GM19240 (cell line): ENCODE measurements around the gene HMCN2.

Experiments used
- DNase-seq: peaks from one replicate; pipeline ENCODE4 v3.0.0; 2011; ENCODE audit warnings: low spot score; ENCODE audit not compliant: insufficient read length

HMCN2 gene

GRCh38 chr9:130411566-130411915, 146.0 kb downstream of the HMCN2 start:
- no peak for DNase-seq

- no peak for DNase-seq
Observed at GRCh38 chr9:130414081-130414731, 148.6 kb downstream of the HMCN2 start.

GRCh38 chr9:130414910-130415746, 149.6 kb downstream of the HMCN2 start:
- no peak for DNase-seq

DNA sequence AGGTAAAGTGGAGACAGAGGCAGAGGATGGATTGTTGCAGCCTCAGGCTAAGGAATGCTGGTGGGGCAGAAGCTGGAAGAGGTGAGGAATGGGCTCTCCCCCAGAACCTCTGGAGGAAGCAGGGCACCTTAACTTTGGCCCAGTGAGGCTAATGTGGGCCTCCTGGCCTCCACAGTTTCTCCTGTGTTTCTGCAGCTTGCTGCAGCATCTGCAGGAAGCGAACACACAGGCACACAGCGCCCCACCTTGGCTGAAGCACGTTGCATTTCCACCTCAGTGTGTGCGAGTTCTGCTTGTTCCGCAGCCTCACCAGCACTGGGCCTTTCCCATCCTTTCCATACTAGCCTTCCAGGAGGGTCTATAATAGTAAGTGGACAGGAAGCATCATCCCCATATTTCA, 152.0 kb downstream of the HMCN2 start:
- no peak for DNase-seq

- DNase-seq: no peak
Observed at GRCh38 chr9:130418776-130419175, 153.2 kb downstream of the HMCN2 start.

DNA sequence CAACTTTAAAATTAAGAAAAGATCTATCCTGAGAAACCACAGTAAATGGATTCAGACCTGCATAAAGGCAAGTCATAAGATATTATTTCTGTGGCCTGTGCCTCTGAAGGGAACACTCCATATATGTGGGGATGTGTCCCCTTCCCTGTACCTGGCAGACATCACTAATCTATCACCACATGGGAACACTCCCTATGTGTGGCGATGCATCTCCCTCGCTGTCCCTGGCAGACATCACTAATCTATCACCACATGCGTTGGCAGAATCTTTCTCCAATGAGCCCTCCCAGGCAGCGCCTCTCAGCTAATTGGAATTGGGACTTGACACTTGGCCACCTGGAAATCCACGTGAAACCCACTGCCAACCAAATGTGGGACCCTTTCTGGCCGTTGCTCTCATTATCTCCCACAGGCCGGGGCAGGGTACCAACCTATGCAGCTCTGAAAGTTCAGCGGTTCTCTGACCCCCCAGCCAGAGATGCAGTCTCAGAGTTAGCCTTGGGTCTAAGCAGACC, 154.0 kb downstream of the HMCN2 start:
- DNase-seq: no peak

GRCh38 chr9:130421154-130421801, 155.7 kb downstream of the HMCN2 start:
- DNase-seq: no peak

GRCh38 chr9:130421802-130422276, 156.3 kb downstream of the HMCN2 start:
- no peak for DNase-seq

DNA sequence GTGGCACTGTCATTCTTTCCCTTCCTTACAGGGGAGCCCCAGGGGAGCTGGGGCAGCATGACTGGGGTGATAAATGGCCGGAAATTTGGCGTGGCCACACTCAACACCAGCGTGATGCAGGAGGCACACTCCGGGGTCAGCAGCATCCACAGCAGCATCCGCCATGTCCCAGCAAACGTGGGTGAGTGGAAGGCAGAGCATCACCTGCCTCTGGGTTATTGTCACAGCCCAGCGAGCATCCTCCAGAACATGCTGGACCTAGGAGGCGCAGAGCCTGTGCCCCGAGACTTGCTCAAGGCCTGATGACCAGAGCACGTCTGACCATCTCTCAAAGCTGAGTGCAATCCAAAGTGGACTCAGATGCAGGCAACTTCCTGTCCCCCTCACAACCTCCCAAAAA, 157.0 kb downstream of the HMCN2 start:
- DNase-seq: no peak

DNA sequence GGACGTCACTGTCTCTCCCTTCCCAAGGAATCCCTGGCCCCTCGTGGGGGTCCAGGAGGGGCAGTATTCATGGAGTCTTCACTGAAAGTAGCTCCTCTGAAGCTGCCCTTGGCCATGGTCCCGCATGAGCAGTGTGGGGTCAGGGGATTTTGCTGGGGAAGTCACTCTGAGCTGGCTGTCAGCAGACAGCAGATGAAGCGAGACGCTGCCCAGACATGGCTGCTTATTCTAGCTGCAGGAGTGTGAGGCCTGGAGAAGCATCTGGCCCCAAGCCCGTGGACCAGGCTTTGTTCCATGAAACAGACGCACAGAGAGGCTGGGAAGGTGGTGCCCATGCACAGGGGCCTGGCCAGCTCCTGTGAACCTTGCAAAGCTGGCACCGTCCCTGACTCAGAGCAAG, 157.7 kb downstream of the HMCN2 start:
- no peak for DNase-seq

DNA sequence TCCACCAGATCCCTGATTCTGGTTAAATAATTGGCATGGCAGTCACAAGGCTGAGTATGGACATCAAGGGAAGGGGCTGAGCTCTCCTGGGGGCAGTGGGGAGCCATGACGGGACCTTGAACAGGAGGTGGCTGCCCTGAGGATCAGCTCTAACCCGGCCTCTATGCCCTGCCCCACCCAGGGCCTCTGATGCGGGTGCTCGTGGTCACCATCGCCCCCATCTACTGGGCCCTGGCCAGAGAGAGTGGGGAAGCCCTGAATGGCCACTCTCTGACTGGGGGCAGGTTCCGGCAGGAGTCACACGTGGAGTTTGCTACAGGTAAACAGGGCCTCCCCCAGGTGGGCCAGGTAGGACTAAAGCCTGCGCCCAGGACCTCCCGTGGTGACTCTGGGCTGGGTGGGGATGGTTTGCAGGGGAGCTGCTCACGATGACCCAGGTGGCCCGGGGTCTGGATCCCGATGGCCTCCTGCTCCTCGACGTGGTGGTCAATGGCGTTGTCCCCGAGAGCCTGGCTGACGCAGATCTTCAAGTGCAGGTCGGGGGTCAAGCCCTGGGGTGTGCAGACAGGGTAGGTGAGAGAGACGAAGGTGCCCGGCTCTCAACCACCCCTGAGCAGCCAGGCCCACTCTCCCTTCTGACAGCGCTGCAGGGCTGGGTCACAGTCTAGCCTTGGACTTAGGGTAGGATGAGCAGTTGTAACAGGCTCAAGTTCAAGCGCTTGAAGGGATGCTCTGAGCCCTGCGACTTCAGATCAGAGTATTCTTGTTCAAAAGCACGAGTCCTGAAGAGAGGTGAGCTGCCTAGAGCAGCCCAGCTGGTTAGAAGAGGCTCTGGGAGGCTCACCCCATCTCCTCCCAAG, 159.3 kb downstream of the HMCN2 start:
- no peak for DNase-seq

DNA sequence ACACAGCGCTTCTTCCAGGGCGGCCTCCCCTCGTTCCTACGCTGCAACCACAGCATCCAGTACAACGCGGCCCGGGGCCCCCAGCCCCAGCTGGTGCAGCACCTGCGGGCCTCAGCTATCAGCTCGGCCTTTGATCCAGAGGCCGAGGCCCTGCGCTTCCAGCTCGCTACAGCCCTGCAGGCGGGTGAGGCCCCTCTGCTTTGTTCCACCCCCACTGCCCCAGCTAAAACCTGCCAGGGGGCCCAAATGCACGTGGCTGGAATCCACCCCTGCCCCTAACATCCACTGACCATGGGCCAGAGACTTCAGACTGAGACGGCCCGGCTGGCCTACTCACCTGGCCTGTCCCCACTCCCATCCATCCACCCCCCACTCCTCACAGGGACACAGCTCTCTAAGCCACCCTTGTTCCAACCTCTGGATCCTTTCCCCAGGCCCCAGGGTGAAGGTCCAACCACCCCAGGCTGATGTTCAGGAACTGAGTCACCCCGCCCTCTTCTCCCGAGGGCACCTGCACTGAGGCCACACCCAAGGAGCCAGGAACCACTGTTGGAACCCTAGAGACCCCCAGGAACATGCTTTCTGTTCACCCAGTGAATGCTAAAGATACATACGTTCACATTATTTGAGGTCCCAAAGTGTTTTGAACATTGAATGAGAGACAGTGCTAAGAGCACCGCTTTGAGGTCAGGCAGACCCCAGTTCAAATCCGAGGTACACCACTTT, 160.3 kb downstream of the HMCN2 start:
- no peak for DNase-seq

DNA sequence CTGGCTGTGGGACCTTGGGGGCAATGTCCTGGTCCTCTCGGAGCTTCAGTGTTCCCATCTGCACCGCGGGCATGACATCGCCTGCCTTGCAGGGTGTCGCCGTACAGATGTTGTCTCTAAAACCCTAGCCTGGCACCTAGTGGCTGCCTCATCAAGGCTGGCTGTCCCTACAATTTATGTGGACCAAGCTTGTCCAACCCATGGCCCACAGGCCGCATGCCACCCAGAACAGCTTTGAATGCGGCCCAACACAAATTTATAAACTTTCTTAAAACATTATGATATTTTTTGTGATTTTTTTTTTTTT, 160.9 kb downstream of the HMCN2 start:
- no peak for DNase-seq

DNA sequence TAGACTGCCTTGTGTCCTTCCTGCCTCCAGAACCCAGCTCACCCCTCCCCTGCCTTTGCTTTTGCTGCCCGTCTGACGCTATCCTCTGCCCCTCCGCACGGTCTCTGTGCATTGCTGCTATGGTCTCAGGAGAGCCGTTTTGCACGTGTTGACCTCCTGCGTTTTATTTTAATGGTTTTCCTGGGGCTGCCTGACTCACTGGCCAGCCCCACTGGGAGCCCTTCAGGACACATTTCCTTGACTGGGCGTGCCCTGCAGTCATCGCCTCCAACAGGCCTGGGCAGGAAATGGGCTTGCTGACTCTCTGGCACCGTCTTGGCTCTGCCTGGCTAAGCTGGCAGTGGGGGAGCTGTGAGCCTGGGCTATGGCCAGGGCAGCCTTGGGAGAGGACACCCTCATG, 161.3 kb downstream of the HMCN2 start:
- no peak for DNase-seq

GRCh38 chr9:130427326-130427725, 161.8 kb downstream of the HMCN2 start:
- DNase-seq: no peak

DNA sequence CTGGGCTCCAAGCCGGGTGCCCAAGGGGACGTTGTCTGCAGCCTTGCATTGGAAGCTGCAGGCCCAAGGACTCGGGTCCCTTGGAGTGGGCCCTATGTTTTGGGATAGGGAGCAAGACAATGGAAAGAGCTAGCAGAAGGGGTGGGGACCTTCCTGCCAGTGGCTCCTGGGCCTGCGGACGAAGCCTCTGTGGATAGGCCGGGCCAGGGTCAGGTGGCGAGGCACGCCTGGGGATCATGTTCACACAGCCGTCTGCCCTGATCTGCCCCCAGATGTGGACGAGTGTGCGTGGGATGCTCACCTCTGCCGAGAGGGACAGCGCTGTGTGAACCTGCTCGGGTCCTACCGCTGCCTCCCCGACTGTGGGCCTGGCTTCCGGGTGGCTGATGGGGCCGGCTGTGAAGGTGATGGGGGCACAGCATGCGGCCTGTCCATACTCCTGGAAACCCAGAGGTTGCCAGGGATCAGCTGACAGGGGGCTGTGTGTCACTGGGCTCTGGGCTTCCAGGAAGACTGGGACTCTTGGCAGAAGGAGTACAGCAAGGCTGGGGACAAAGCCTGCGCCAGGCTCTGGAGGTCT, 162.6 kb downstream of the HMCN2 start:
- no peak for DNase-seq

GRCh38 chr9:130429381-130429780, 163.8 kb downstream of the HMCN2 start:
- no peak for DNase-seq

DNA sequence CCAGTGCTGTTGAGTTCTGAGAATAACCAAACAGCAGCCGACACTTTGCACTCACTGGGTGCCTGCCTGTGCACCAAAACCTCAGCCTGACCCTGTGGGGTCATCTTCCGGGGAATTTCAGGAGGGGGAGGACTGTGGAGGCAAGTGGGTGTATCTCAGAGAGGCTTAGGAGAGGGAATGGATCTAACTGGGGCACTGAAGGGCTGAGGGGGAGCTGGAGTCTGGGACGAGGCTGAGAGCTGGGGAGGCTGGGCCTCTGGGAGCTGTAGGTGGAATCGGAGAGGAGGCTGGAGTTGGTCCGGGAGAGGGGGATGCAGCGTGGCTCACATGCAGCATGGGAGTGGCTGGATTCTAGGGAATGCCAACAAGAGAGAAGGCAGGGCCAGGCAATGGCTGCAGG, 164.3 kb downstream of the HMCN2 start:
- no peak for DNase-seq

DNA sequence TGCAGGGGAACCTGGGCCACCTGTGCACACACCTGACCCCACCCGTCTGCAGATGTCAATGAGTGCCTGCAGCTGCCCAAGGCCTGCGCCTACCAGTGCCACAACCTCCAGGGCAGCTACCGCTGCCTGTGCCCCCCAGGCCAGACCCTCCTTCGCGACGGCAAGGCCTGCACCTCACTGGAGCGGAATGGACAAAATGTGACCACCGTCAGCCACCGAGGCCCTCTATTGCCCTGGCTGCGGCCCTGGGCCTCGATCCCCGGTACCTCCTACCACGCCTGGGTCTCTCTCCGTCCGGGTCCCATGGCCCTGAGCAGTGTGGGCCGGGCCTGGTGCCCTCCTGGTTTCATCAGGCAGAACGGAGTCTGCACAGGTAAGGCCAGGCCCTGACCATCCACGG, 164.7 kb downstream of the HMCN2 start:
- DNase-seq: no peak

- no peak for DNase-seq
Observed at GRCh38 chr9:130430734-130431535, 165.4 kb downstream of the HMCN2 start.
